Right kidney (tissue), 1 donor: ENCODE results near the gene MN1.
A peak's percentile ranks its signal among the peaks of the same experiment; 100 is the strongest.

ENCODE experiments used
- DNase-seq: peaks from one replicate; pipeline ENCODE4 v3.0.0-alpha.2; 2016

MN1 gene

GRCh38 chr22:27714068-27714467, 87.5 kb downstream of the MN1 start:
- DNase-seq: no peak

- DNase-seq: no peak
Measured at GRCh38 chr22:27713461-27713860, 88.1 kb downstream of the MN1 start.

GRCh38 chr22:27711756-27712155, 89.8 kb downstream of the MN1 start:
- no peak for DNase-seq

GRCh38 chr22:27711012-27711411, 90.5 kb downstream of the MN1 start:
- DNase-seq: no peak

- no peak for DNase-seq
Measured at GRCh38 chr22:27709919-27710675, 91.5 kb downstream of the MN1 start.

GRCh38 chr22:27706489-27706888, 95.1 kb downstream of the MN1 start:
- no peak for DNase-seq

GRCh38 chr22:27705408-27706080, 96.0 kb downstream of the MN1 start:
- no peak for DNase-seq

GRCh38 chr22:27704581-27704980, 97.0 kb downstream of the MN1 start:
- no peak for DNase-seq

GRCh38 chr22:27699383-27700019, 102.1 kb downstream of the MN1 start:
- DNase-seq: peak; percentile 54

GRCh38 chr22:27698813-27699212, 102.7 kb downstream of the MN1 start:
- DNase-seq: no peak
